Activated CD4-positive, alpha-beta T cell treated with anti-CD3 and anti-CD28 coated beads, Interleukin-2, Interleukin-6, amounts not matched to agents 100 ng/mL and 50 ng/mL, durations not matched to agents 16 hours and 8 hours (primary cell): ENCODE measurements around the gene TRIM72.
A peak's percentile ranks its signal among the peaks of the same experiment; 100 is the strongest.
"Not testable (repeated sequence)": the region's sequence is repeated elsewhere in the genome, so short reads cannot be mapped to it uniquely, and the experiment has no call there.

ENCODE experiments used
- DNase-seq: peaks from one replicate; pipeline ENCODE4 v3.0.0-alpha.2; 2020

TRIM72 gene, protein sequence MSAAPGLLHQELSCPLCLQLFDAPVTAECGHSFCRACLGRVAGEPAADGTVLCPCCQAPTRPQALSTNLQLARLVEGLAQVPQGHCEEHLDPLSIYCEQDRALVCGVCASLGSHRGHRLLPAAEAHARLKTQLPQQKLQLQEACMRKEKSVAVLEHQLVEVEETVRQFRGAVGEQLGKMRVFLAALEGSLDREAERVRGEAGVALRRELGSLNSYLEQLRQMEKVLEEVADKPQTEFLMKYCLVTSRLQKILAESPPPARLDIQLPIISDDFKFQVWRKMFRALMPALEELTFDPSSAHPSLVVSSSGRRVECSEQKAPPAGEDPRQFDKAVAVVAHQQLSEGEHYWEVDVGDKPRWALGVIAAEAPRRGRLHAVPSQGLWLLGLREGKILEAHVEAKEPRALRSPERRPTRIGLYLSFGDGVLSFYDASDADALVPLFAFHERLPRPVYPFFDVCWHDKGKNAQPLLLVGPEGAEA

DNA sequence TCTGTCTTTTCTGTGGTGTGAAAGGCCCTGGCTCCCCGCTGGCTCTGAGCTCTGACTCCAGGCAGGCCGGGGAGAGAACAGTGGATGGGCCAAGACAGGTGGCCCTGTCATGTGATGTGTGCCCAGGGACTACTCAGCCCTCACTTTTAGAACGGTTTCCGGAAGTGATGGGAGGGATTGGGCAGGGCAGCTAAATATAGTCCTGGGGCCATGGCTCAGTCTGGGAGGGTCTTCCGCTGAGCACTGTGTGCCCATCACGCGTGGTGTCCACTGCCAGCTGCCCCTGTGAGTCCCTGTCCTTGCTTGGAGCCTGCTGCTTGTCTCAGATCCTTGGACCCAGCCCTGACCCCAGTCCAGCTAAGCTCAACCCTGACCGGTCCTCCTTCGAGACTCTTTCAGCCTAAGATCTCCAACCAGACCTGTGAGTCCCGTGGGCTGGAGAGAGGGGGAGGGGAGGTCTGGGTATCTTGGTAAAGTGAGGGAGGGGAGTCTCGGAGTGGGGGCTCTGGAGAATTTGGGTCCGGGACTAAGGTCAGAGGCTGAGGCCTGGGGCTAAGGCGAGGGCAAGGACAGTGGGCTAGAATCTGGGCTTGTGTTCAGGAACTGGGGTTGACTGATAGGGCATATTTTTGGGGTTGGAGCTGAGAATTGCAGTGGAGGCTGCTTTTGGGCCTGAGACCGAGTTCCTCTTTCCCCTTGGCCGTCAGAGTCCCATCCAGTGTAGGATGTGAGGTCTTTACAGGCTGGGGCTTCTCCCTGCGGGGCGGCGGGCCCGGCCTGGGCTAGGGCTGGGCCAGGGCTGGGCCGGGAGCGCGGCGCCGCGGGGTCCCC is at the start of gene TRIM72:
TRIM72 (plus strand) TSS at position 243 of the 831 bp plus-strand sequence. CDS start 620 bp downstream, outside the sequence.
- DNase-seq, result no peak

DNA sequence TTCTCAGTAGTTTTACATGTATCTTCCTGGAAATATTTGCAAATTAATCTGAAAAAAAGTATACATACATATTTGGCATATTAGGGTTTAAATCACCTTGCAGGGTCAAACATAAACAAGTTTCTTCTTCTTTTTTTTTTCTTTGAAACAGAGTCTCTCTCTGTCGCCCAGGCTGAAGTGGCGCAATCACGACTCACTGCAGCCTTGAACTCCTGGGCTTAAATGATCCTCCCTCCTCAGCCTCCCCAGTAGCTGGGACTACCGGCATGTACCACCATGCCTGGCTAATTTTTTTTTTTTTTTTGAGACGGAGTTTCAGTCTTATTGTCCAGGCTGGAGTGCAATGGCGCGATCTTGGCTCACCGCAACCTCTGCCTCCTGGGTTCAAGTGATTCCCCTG is 46.6 kb upstream of the TRIM72 start:
- DNase-seq, result no peak

DNA sequence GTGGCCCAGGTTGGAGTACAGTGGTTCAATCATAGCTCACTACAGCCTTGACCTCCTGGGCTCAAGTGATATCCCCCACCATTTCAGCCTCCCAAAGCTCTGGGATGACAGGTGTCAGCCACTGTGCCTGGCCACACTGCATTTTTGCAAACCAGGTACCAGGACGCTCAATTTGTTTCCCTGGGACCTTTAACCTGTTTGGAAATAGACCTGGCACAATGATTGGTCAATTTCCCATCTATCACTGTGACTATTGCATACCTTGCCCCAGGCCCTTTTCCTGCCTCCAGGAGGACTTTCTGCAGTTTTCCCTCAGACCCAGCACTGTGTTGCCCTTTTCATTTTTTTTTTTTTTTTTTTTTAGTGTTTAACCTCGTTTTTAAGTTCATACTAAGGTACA is 45.1 kb upstream of the TRIM72 start:
- no peak for DNase-seq

DNA sequence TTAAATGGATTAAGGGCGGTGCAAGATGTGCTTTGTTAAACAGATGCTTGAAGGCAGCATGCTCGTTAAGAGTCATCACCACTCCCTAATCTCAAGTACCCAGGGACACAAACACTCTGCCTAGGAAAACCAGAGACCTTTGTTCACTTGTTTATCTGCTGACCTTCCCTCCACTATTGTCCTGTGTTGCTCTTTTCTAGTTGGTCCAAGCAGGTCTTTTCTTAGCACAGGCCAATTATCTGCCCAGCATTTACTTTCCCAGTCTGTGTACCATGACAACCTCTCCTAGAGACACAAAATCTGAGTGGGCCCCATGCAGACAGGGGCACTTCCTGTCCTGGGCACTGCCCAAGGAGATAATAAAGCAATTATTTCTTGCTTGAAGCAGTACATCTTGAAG is 43.9 kb upstream of the TRIM72 start:
- DNase-seq, result not testable (repeated sequence)

DNA sequence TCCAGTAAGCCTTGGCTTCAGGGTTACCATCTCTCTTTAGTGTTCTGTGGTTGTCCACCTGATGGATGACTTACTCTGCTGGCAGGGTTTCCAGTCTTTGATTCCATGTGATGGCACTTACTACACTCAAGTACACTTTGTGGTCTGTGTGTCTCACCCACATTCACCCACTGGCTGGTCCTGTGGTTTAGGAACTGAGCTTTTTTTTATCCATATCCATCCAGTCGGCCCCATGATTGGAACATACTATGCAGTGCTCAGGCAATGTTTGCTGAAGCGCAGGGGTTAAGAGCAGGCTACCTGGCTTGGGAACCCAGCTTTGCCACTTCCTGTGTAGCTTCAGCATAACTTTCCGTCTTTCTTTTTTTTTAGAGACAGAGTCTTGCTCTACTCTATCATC is 36.8 kb upstream of the TRIM72 start:
- DNase-seq, result peak; percentile 56

DNA sequence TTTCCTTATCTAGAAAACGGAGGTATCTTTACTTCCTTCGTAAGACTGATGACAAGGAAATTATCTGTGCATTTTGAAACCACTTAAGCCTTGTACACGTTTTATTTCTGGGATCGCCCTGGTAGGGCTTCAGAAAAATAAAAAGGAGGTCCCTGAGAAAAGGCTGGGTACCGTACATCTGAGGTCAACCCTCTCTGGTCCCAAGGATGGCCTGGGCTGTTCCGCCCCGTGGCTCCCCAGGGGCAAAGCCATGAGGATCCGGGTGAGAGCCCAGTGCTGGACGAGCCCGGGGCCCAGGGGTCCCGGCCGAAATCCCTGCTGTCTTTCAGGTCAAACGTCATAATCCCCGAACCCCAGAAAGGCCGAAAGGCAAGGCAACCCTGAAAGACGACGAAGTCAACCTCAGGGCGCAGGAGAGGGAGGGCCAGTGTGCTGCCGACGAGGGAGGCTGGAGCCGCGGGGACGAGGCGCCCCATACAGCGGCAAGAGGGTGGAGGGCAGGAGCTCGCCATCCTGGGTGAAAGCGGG is 34.6 kb upstream of the TRIM72 start:
- DNase-seq, result no peak

DNA sequence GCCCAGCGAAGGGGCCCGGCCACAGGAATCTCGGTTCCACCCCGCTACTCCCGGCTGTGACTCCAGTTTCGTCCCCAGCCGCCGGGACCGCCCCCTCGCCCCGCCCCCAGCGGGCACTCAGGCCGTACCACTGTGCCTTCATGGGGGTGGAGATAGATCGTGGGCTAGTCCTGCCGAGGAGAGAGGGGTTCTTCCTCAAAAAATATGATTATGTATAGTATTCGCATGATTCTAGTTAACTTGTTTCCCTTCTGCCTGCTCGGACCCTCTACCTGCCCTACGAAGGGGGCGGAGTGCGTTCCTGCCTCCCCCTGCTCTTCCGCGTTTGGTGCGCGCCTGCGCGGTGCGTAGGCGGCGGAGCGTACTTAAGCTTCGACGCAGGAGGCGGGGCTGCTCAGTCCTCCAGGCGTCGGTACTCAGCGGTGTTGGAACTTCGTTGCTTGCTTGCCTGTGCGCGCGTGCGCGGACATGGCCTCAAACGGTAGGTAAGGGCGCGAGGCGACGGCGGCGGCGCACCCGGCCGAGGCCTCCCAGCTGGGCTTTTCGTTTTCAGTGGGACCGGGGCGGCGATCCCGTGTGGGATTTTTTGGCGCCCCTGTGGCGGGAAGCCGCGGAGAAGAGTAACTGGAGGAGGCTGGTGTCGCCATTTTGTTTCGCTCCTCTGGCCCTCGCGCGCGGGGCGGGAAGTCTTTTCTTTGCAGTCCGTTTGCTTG is 34.0 kb upstream of the TRIM72 start, which contains the start of gene FUS:
FUS (plus strand) TSS at position 393 of the 713 bp plus-strand sequence; CDS start at position 469, 76 bp downstream.
- DNase-seq, result peak; percentile 92

DNA sequence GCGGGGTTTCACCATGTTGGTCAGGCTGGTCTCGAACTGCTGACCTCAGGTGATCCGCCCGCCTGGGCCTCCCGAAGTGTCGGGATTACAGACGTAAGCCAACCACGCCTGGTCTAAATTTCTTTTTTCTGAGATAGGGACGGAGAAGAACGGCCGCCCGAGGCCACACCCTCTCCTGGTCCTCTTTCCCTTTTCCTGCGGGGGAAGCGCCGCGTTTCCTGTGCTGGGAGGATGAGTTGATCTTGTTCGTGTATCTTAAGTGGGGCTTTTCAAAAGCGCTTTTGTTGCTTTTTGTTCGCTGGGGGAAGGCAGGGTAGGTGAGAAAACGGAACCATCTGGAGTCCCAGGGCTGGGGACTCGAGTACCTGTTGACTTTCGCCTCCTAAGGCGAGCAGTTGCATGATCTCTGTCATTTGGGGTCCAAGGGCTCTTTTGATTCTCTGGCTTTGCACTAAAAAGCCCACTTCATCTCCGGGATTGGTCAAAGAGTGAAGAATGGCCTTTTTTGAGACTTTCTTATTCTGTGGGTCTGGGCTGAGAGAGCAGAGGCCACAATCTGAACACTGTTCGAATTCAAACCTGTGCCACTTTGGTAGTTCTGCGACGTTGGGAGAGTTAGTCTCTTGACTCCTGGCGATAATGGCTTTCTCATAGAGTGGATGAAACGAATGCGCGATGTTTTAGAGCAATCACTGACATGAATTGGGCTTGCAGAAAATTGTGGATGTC is 32.7 kb upstream of the TRIM72 start:
- DNase-seq, result peak; percentile 54

DNA sequence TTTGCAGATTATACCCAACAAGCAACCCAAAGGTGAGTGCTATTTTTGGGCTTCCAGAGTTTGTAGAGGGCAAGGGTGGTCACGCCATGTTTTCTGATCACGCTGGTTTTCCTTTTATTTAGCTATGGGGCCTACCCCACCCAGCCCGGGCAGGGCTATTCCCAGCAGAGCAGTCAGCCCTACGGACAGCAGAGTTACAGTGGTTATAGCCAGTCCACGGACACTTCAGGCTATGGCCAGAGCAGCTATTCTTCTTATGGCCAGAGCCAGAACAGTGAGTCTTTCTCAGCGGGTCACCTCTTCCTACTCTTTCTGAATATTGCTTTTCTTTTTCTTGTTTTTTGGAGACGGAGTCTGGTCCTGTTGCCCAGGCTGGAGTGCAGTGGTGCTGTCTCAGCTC is 31.5 kb upstream of the TRIM72 start:
- DNase-seq, result no peak

DNA sequence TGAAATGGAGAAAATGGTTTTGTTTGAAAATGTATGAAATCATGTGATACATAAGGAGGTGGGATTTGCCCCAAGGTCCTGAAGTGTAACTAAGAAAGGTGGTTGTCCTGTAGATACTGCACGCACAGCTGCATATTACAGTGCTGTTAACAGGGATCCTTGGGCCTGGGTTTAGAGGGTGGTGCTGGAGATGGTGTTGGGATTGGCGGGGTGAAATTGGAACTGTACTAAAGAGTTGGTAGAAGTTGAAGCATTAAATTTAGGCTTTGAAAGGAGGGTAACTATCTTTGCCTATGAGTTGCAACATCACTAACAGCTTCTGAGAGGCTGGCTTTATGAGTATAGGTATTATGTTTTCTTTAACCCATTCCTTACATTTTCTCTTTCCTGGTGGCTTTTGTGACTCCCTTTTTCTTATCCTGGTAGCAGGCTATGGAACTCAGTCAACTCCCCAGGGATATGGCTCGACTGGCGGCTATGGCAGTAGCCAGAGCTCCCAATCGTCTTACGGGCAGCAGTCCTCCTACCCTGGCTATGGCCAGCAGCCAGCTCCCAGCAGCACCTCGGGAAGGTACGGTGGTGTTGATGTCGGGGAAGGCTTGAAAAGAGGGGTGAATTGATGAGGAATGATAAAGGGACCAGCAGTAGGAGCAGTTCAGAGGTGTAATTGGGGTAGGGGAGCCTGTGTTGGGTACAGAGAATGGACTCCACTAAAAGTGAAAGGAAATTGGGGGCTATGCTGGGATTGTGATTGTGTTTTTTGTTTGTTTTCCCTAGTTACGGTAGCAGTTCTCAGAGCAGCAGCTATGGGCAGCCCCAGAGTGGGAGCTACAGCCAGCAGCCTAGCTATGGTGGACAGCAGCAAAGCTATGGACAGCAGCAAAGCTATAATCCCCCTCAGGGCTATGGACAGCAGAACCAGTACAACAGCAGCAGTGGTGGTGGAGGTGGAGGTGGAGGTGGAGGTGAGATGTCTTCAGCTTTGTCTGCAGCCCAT is 30.2 kb upstream of the TRIM72 start:
- DNase-seq, result no peak

DNA sequence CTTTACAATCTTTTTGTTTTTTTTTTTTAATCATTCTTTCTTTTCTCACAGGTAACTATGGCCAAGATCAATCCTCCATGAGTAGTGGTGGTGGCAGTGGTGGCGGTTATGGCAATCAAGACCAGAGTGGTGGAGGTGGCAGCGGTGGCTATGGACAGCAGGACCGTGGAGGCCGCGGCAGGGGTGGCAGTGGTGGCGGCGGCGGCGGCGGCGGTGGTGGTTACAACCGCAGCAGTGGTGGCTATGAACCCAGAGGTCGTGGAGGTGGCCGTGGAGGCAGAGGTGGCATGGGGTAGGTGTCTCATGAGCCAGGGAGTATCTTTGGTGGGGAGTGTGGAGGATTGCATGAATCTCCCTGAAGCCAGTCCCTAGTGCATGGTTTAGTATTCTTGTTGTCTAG is 29.0 kb upstream of the TRIM72 start:
- DNase-seq, result no peak

DNA sequence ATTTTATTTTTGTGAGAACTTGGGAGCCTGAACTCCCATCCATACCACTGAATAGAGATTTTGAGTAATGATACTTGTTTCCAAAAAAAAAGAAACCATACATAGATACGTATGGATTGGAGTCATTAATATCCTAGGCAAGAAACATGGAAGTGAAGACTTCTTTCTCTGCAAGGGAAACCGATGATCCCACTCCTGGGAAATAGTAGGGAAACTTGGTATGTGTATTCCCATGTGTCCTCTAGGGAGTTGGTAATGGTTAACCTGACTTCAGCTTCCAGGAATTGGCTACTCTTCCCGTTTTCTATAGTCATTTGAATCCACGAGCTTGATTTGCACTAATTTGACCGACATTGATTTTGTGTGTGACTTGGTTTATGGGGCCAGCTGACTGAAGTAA is 28.6 kb upstream of the TRIM72 start:
- no peak for DNase-seq

DNA sequence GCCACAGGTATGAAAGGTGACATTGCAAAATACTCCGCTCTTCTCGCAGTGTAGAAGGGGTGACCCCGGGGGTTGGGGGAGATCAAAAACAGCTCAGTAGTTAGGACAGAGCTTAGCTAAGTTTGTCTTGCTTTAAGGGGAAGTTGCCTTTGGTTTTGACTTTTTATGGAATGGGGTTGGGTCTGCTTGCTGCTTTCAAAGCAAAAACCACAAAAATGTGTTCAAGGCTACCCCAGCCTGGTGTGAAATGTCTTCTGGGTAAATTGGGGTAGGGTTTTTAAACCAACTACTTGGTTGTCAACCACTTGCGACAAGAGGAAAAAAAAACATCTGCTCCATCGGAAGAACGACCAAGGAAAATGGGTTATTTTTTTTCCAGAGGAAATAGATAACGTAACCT is 27.7 kb upstream of the TRIM72 start:
- no peak for DNase-seq

DNA sequence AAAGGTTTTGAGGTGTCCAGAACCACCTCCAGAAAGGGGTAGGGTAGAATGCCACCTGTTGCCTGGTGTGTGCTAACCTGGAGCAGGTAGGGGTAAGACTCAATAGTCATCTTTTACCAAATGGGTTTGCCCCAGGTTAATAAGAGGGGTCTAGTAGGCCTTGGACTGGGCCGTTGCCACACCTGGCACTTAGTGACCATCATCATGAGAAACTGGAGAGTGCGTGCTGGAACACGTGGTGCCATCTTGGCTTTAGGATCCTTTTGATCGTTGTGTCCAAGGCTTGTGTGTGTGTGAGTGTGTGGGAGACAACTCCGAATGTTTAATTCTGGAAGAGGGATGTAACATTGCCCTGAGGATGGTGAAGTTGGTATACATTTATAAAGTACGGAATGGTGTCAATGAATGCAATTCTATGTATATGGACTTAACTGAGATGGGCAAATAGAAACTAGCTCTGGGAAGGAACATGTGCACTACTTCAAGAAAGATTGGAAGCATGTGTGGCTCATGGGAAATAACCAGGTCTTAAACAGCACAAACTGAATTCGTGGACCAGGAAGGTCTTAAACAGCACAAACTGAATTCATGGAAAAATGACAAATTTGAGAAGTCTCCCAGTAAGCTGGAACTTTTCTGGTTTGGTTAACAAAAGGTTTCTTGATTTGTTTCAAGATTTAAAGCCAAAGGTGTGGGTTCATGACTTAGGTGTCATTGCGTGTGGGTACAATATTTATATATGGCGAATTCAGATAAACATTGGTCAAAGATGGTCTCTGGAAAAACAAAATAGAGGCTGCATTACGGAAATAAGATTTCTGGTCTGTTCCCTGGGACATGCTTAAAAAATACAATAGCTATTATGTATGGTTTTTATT is 26.8 kb upstream of the TRIM72 start:
- DNase-seq, result no peak

DNA sequence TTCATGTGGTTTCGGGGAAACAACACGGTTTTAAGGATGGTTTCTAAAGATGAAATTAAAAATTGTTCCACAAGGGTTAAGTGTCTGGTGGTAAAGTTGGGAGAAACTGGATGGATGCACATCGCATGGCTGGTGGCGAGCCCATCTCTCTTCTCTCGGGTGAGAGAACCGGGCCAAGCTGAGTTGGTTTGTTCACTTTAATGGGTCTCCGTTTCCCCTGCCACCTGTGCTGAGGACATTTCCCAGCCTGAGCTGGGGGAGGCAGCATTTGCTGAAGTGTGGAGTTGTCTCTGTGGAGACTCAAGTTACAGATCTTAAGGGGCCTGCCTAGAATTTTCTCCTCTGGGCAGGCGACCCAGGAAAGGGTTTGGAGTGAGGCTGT is 26.1 kb upstream of the TRIM72 start:
- no peak for DNase-seq

DNA sequence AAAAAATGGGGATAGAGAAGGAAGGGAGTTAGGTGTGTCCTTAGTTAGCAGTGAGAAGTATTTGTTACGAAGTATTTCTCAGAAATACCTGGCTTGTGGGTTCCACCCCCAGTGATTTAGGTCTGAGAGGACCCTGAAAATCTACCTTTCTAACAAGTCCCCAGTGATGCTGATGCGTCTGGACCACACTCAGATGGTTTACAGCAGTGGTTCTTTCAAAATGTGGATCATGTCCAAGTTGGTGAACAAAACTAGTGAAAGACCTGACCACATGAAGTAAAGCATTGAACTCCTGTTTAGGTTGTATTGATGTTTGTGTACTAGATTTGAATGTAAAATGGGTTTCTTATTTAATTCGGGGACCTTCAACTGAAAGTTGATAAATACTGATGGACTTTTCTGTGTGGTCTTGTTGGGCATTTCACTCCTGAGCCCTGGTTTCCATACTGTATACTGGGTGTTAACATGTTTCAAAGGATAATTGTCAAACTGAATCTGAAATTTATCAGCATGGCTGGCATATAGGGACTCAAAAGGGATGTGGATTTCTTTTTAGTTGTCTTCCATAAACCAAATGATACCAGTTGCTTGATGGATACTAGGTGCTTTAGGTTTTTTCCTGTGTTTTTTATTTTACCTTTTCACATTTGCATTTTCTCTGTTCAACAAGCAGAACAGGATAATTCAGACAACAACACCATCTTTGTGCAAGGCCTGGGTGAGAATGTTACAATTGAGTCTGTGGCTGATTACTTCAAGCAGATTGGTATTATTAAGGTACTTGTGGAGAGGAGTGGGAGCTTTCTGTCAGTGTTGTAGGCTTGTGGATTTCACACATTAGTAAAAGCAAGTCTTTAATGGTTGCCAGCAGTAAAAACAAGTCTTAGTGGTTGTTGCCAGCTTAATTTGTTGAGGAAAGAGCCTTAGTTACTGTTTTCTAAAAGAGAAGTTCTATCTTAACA is 25.2 kb upstream of the TRIM72 start:
- DNase-seq, result no peak

DNA sequence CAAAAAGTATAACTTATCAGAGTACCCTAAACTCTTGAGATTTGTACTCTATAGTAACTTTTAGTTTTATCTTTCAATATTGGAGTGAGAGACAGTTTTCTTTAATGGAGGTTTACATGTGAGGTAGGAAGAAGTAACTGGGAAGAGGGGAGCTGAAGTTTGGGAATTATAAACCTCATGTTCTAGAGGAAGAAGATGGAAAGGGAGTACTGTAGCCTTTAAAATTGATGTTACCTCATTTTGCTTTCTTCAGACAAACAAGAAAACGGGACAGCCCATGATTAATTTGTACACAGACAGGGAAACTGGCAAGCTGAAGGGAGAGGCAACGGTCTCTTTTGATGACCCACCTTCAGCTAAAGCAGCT is 24.5 kb upstream of the TRIM72 start:
- no peak for DNase-seq

DNA sequence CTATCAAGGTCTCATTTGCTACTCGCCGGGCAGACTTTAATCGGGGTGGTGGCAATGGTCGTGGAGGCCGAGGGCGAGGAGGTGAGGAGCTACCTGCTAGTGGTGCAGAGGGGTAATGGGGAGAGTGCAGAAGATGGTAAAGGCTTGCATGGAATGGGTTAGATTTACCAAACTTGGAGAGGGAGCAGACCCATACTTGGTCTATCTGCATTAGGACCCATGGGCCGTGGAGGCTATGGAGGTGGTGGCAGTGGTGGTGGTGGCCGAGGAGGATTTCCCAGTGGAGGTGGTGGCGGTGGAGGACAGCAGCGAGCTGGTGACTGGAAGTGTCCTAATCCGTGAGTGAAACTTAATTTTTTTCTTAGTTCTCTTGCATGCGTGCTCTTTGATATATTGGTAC is 23.9 kb upstream of the TRIM72 start:
- no peak for DNase-seq
